K562 (cell line): ENCODE measurements around the gene MAP3K14. TPM values are rescaled to one million over a fixed set of nuclear protein-coding genes. Genes with fewer than 3 reads are reported as not detected.

Experiments
- ATAC-seq: fragments of 200-7000 bp; cut with Tn5 transposase; 3 replicates; pipeline ENCODE4 v1.9.1; 2020; ENCODE audit warnings: moderate library complexity
- BruUV-seq: library from RNA; stranded (reverse); fragments of 400-500 nt; replicated peaks from 2 replicates; lab custom pipeline; 2021; lab: Mats Ljungman, UMichigan
- CTCF ChIA-PET: fragments of 300-600 bp; formaldehyde crosslinking; extraction: SDS; loops from one replicate; lab custom pipeline; 2021; ENCODE audit warnings: low intra/inter-chr PET ratio; lab: Yijun Ruan, JAX
- POLR2A ChIA-PET: fragments of 300-600, 350-650 bp; sonication (Branson Sonifier 250); formaldehyde crosslinking; extraction: SDS; loops from one replicate; lab custom pipeline; 2021; ENCODE audit warnings: antibody characterized with exemption, inconsistent platforms; lab: Yijun Ruan, JAX
- DNase-seq, 4 experiments: peaks; one replicate each; pipeline versions ENCODE4 v3.0.0 to v3.0.0-alpha.2; 2011 to 2018; ENCODE audit warnings: low spot score in 3 of 4, mixed read lengths in 3 of 4; ENCODE audit errors: extremely low read depth in 1 of 4
- FAIRE-seq: peaks from 2 replicates; lab custom pipeline; 2011; peaks lifted over from hg19 to GRCh38; lab: Jason Lieb, UNC
- H2AFZ ChIP-seq: 2 replicates; pipeline ENCODE4 v1.6.0; 2011; ENCODE audit warnings: low read depth, low read length, control low read depth, inconsistent platforms
- H3K27ac ChIP-seq: fragments of 200-600 bp; 3 replicates; pipeline ENCODE4 v1.8.0; 2011; ENCODE audit warnings: low read depth, mild to moderate bottlenecking, control low read depth, inconsistent platforms, low read length, moderate library complexity, mixed read lengths; ENCODE audit errors: extremely low read depth
- H3K27me3 ChIP-seq, 2 experiments: fragments of 300-600 bp in 1 of 2; 2 replicates in 1 of 2; 3 replicates in 1 of 2; pipeline versions ENCODE4 v1.6.0 to v1.8.0; 2011; ENCODE audit warnings: inconsistent platforms in 2 of 2, low read length in 2 of 2, mild to moderate bottlenecking in 1 of 2, mixed read lengths in 1 of 2, moderate library complexity in 1 of 2; ENCODE audit not compliant: control insufficient read depth in 2 of 2, insufficient read depth in 2 of 2
- H3K36me3 ChIP-seq: fragments of 300-600 bp; 3 replicates; pipeline ENCODE4 v1.8.0; 2011; ENCODE audit warnings: mild to moderate bottlenecking, low read length, inconsistent platforms; ENCODE audit not compliant: control insufficient read depth, insufficient read depth
- H3K4me1 ChIP-seq, 2 experiments: fragments of 200-600 bp in 1 of 2; replicated peaks in 1 of 2; 2 replicates in 1 of 2; 3 replicates in 1 of 2; pipeline versions ENCODE4 v1.5.1 to v1.8.0; 2011; ENCODE audit warnings: inconsistent platforms in 2 of 2, low read length in 2 of 2, mild to moderate bottlenecking in 1 of 2, mixed read lengths in 1 of 2, moderate library complexity in 1 of 2; ENCODE audit not compliant: control insufficient read depth in 2 of 2, insufficient read depth in 2 of 2
- H3K4me2 ChIP-seq: 2 replicates; pipeline ENCODE4 v1.6.1; 2011; ENCODE audit warnings: low read length, control low read depth, inconsistent platforms, mixed read lengths; ENCODE audit not compliant: insufficient read depth
- H3K4me3 ChIP-seq: fragments of 200-600 bp; sonication (generic), shearing (Covaris generic); 2 replicates; pipeline ENCODE4 v1.5.1; 2016; ENCODE audit warnings: control low read depth, inconsistent platforms
- H3K79me2 ChIP-seq: fragments of 200-600 bp; 3 replicates; pipeline ENCODE4 v1.8.0; 2011; ENCODE audit warnings: low read length, inconsistent platforms; ENCODE audit not compliant: control insufficient read depth, insufficient read depth
- H3K9ac ChIP-seq, 2 experiments: 2 replicates each; pipeline versions ENCODE4 v1.6.0 to v1.6.1; 2011; ENCODE audit warnings: low read depth in 2 of 2, low read length in 2 of 2, control low read depth in 1 of 2, inconsistent platforms in 1 of 2, mild to moderate bottlenecking in 1 of 2, mixed read lengths in 1 of 2; ENCODE audit not compliant: insufficient read depth in 1 of 2
- H3K9me1 ChIP-seq: one replicate; pipeline ENCODE4 v1.6.0; 2011; ENCODE audit warnings: inconsistent platforms, mild to moderate bottlenecking, low read length, moderate library complexity; ENCODE audit not compliant: control insufficient read depth, insufficient read depth
- H3K9me3 ChIP-seq: replicated peaks from 2 replicates; pipeline ENCODE4 v1.5.1; 2011; ENCODE audit warnings: low read depth, low read length, inconsistent platforms; ENCODE audit not compliant: control insufficient read depth, insufficient read depth
- H4K20me1 ChIP-seq: replicated peaks from 2 replicates; pipeline ENCODE4 v1.6.1; 2011; ENCODE audit warnings: low read length, inconsistent platforms, mixed read lengths; ENCODE audit not compliant: control insufficient read depth, insufficient read depth
- ATF7 ChIP-seq: fragments of 450-650 bp; IDR thresholded peaks from 2 replicates; pipeline ENCODE4 v1.7.1; 2014; ENCODE audit warnings: mild to moderate bottlenecking, moderate library complexity
- KDM1A ChIP-seq, 2 experiments: fragments of 450-650 bp; IDR thresholded peaks; 2 replicates each; pipeline ENCODE4 v1.6.1; 2016; ENCODE audit warnings: mild to moderate bottlenecking in 2 of 2
- WGBS: fragments of 100-300 bp; shearing (Covaris generic); methylation state at CpG from one replicate; pipeline ENCODE4 v1.1.6; 2016; ENCODE audit warnings: low coverage, mixed read lengths; ENCODE audit not compliant: insufficient coverage; ENCODE audit errors: missing lambda C conversion rate; 5-methylcytosine and 5-hydroxymethylcytosine counted together
- in situ Hi-C: fragments of 300-500 bp; cut with MboI; formaldehyde crosslinking; loops from 4 replicates; pipeline ENCODE4 v1.15.0; 2018; ENCODE audit warnings: inconsistent platforms, mixed read lengths
- intact Hi-C: fragments of 100-400 bp; cut with micrococcal nuclease; formaldehyde crosslinking; loops from 2 replicates; pipeline ENCODE4 v1.14.2; 2022
- polyA plus RNA-seq, 8 experiments: library from polyadenylated mRNA; depleted of rRNA in 4 of 8; stranded (reverse) in 5 of 8; unstranded in 3 of 8; fragments of >200 nt; fragmentation: Nextera tagmentation in 2 of 8; fragmentation: Illumina TruSeq in 1 of 8; extraction: Ambion mirVana in 2 of 8; extraction: Trizol in 1 of 8; gene quantifications; 2 replicates each; pipeline versions ENCODE4 v1.2.1 to v1.2.3, GENCODE V29; 2011 to 2014; ENCODE audit warnings: inconsistent platforms in 1 of 8, missing spikeins in 1 of 8
- total RNA-seq, 7 experiments: library from RNA; depleted of rRNA in 6 of 7; stranded (reverse); fragments of >200 nt in 6 of 7; fragmentation: Illumina TruSeq in 2 of 7; extraction: Trizol in 2 of 7; gene quantifications; 2 replicates each; pipeline versions ENCODE4 v1.2.1 to v1.2.3, GENCODE V29; 2011 to 2021; ENCODE audit warnings: low replicate concordance in 1 of 7

The MAP3K14 gene
- total and polyA plus RNA-seq, 9 of the 15 experiments (the other 6 are each of a cell fraction or from before 2014, with no cell fraction given) = 0.45 to 8.7 (median 3.2) TPM

- Histone ChIP-seq H3K9me3 (no peaks in the 10 kb centered on the region), H3K4me2 (no peak overlapping the region), H3K36me3 (peaks cover 8% of the 10 kb centered on the region; the same call in 1 of the 3 replicates), H3K27ac (no peak overlapping the region), H3K27me3 (no peaks in the 10 kb centered on the region), H3K4me1 (peaks cover 30 to 50% of the 10 kb centered on the region in 2 experiments), H3K79me2 (peaks cover 19% of the 10 kb centered on the region), H3K9ac (peak overlapping the region in 1 of 2 experiments; percentile 44; a peak in 2 of 4 replicates), H4K20me1 (no peaks in the 10 kb centered on the region), H3K9me1 (no peaks in the 10 kb centered on the region), H2AFZ (no peak overlapping the region), H3K4me3 (no peak overlapping the region)
- FAIRE-seq (no peak), DNase-seq (no peak), ATAC-seq (no peak)
- BruUV-seq = no TSS peak
- in situ Hi-C loops = no loop called here
- intact Hi-C loops = no loop called here
- ChIA-PET CTCF (no interaction called here), POLR2A (interaction anchor here (0.6 to 9.0 kb wide), 3 partner anchors 83 to 1461 kb away, joined by 3 to 92 read pairs (median 3); partner anchors contain the start of gene HEXIM1)
- peak in 1 of 2 experiments; percentile 70; a peak in 1 of 4 replicates for TF ChIP-seq KDM1A (IDR thresholded peaks at IDR 0.05)
- no peak for TF ChIP-seq ATF7
- WGBS = 76% methylated on average over 8 of the region's 9 CpGs
Measured at GRCh38 chr17:45232514-45233422, 84.1 kb downstream of the MAP3K14 start.
